KOPT-K1 (cell line): ENCODE results near the gene FAF1.
"Not testable (repeated sequence)": the region's sequence is repeated elsewhere in the genome, so short reads cannot be mapped to it uniquely, and the experiment has no call there.

Experiments used
- H3K27ac ChIP-seq: fragments of 200-600 bp; sonication (generic); 2 replicates; pipeline ENCODE4 v1.5.1; 2016; ENCODE audit warnings: antibody characterized with exemption, mild to moderate bottlenecking, low read depth, low read length; ENCODE audit not compliant: poor library complexity, severe bottlenecking
- H3K36me3 ChIP-seq: fragments of 200-600 bp; sonication (generic); 2 replicates; pipeline ENCODE4 v1.5.1; 2017; ENCODE audit warnings: antibody characterized with exemption, mild to moderate bottlenecking, low read length, moderate library complexity; ENCODE audit not compliant: insufficient read depth
- H3K9me3 ChIP-seq: fragments of 200-600 bp; sonication (generic); 2 replicates; pipeline ENCODE4 v1.5.1; 2017; ENCODE audit warnings: antibody characterized with exemption, low read length, mild to moderate bottlenecking; ENCODE audit not compliant: insufficient read depth, poor library complexity, severe bottlenecking

Gene FAF1

DNA sequence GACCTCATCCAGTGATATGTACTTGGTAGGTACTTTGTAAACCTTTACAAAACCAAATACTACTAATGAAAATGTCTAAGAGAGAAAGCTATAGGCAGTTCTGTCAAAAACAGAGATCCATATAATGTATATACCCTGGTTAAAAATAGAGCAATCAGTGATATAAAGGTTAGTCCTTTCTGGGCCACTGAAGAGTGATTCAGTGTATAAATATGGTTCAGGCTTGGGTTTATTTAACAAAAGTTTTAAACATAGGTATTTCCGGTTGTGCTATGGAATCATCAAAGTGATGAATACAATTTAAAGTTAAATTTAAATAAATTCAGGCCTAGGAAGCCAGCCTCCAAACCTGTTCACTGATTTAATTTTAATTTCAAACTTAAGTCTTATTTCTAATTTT is 428.5 kb downstream of the FAF1 start:
- Histone ChIP-seq H3K9me3 (no peaks in the 10 kb centered on the region), H3K36me3 (peaks cover 47% of the 10 kb centered on the region), H3K27ac (no peak overlapping the region)

DNA sequence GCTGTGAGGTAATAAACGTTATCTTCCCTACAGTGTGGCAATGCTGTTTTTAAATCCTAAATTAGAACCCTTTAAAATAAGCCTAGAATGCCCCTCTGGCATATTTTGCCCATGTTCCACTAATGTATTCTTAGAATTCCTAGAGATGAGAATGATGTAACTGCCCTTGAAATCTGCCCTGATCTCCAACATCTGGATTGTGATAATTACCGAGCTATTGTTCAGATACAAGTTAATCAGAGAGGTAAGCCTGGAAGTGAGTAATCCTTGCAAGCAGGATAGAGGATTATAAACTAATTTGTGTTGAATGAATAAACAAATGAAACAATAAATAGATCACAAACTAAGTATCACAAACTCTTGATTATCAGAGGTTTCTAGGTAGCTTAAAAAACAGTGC is 429.0 kb downstream of the FAF1 start:
- no peak overlapping the region for H3K27ac ChIP-seq
- H3K36me3 ChIP-seq = peaks cover 50% of the 10 kb centered on the region
- no peaks in the 10 kb centered on the region for H3K9me3 ChIP-seq

DNA sequence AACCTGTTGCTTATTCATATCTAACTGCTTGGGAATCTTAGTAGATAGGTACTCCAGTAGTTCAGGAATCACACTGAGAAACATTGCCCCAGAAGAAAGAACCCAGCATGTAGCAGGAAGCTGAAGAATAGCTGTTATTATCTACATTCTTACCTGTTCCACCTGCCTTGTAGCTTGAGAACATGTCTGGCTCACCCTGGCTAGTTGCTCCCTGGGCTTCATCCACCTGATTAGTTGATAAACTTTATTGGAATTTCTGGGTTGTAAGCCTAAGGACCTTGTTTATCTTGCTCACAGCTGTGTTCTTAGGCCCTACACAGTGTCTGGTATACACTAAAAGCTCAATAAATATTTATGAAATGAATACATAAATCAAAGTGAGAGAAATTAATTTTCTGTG is 430.6 kb downstream of the FAF1 start:
- peaks cover 52% of the 10 kb centered on the region for H3K36me3 ChIP-seq
- H3K27ac ChIP-seq = no peak overlapping the region
- H3K9me3 ChIP-seq = no peaks in the 10 kb centered on the region

DNA sequence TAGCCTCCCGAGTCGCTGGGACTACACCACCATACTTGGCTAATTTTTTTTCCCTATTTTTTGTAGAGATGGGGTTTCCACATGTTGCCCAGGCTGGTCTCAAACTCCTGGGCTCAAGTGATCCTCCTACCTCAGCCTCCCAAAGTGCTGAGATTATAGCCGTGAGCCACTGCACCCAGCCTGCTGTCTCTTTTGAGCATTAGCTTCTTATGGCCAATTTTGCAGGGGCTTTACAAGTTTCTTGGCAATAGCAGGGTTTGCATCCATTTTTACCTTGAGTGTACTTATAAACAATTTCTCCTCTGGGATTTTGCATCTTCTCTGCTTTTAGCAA is 432.1 kb downstream of the FAF1 start:
- H3K36me3 ChIP-seq = peaks cover 46% of the 10 kb centered on the region
- H3K27ac ChIP-seq, H3K9me3 ChIP-seq: not testable (repeated sequence)

DNA sequence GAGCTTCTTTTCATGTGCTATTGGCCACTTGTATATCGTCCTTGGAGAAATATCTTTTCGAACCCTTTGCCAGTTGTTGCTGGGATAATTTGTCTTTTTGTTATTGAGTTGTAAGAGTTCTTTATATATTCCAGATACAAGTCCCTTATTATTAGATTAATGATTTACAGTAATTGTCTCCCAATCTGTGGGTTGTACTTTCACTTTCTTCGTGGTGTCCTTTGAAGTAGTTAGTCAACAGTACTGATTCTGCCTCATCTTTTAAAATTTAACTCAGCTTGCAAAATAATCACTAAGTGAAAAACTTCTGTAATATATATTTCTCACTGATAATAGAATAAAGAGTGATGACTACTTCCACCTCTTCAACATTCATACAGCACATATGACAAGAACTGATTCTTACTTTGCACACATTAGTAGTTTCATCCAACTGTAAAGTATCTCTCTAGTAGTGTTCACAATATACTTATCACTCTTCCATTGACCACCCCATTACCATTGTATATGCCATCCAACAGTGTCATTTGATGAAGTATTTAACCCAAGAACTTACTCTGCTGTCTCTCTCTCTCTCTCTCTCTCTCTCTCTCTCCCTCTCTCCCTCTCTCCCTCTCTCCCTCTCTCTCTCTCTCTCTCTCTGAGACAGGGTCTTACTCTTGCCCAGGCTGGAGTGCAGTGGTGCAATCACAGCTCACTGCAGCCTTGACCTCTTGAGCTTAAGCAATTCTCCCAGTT is 432.6 kb downstream of the FAF1 start:
- peaks cover 6% of the 10 kb centered on the region for H3K9me3 ChIP-seq
- peaks cover 41% of the 10 kb centered on the region for H3K36me3 ChIP-seq
- H3K27ac ChIP-seq = no peak overlapping the region

DNA sequence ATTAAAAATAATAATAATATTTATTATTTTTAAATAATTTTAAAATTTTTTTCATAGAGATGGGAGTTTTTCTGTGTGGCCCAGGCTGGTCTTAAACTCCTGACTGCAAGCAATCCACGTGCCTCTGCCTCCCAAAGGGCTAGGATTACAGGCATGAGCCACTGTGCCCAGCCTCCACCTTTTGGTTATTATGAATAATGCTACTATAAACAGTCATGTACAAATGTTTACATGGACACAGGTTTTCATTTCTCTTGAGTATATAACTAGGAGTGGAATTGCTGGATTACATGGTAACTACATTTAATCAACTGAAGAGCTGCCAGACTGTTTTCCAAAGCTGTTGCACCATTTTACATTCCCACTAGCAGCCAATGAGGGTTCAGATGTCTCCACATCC is 433.6 kb downstream of the FAF1 start:
- Histone ChIP-seq H3K36me3 (peaks cover 41% of the 10 kb centered on the region), H3K9me3 (peaks cover 6% of the 10 kb centered on the region), H3K27ac (no peak overlapping the region)

DNA sequence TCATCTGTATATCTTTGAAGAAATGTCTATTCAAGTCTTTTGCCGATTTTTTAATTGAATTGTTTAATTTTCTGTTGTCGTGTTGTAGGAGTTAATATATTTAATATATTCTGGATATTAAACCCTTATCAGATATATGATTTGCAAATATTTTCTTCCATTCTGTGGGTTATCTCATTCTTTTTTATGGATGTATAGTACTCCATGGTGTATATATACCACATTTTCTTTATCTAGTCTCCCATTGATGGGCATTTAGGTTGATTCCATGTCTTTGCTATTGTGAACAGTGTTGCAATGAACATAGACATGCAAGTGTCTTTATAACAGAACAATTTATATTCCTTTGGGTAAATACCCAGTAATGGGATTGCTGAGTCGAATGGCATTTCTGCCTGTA is 436.5 kb downstream of the FAF1 start:
- Histone ChIP-seq H3K27ac (no peak overlapping the region), H3K9me3 (peaks cover 6% of the 10 kb centered on the region), H3K36me3 (peaks cover 35% of the 10 kb centered on the region)

DNA sequence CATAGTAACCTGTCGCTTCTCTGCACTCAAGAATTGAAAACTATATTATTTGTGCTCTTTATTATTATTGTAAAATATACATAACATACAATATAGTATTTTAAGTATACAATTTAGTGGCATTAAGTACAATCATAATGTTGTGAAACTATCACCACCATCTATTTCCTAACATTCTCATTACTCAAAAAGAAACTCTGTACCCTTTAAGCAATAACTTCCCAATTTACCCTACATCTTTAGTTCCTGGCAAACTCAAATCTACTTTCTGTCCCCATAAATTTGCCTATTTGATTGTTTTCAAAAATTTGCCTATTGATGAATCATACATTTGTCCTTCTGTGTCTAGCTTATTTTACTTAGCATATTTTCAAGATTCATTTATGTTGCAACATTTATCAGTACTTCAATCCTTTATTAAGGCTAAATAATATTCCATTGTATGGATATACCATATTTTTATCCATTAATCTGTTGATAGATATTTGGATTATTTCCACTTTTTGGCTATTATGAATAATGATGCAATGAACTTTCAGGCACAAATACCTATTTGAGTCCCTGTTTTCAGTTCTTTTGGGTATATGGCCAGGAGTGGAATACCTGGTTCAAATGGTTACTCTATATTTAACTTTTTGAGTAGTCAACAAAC is 437.2 kb downstream of the FAF1 start:
- H3K36me3 ChIP-seq = peaks cover 35% of the 10 kb centered on the region
- no peak overlapping the region for H3K27ac ChIP-seq
- peaks cover 6% of the 10 kb centered on the region for H3K9me3 ChIP-seq

DNA sequence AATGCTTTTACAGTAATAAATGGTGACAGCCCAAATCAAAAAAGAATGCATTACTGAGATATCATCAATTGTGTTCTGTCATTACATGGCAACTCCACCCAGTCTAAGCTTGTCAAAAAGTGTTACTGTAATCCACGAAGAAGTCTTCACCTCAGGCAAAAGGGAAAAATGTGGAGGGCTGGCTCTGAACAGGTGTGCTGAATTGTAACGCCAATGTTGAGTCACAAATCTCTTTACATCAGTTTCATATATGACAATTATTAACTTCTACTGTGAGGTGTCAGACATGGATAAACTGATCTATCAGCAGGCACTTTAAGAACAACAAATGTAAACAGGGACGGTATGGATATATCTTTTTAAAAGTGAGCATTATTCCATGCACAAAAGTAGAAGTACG is 438.4 kb downstream of the FAF1 start:
- Histone ChIP-seq H3K36me3 (peaks cover 29% of the 10 kb centered on the region), H3K27ac (no peak overlapping the region), H3K9me3 (peaks cover 6% of the 10 kb centered on the region)

DNA sequence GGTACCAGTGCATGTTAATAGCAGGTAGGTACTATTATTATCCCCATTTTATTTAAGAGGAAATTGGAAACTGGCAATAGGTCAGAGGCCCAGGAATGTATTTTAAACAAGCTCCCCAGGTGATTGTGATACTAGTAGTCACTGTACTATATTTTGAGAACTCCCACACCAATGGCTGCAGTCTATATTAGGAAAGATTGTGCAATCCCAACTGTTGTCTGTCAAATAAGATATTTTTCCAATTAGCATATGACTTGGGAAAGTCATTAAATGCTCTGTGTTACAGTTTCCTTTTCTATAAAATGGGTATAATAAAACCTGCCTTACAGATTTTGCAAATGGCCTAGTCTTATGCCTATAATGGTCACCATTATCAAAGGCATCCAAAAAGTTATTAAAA is 442.6 kb downstream of the FAF1 start:
- Histone ChIP-seq H3K9me3 (no peaks in the 10 kb centered on the region), H3K36me3 (peaks cover 12% of the 10 kb centered on the region), H3K27ac (no peak overlapping the region)

DNA sequence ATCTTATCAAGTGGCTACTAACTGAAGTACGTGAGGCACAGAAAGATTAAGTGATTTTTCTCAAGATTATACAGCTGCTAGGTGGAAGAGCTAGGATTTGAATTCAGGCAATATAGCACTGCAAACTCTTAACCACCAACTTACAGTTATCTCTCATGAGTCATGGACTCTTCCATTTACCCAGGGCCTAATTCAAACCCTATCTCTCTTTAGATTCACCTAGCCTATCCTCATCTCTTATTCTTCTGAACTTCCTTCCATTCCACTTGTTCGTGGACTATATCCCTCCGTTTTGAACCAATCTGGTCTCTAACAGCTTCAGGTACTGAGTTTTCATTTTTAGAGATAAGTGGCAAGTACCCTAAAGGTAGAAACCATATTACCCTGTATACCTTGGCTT is 444.0 kb downstream of the FAF1 start:
- Histone ChIP-seq H3K36me3 (peaks cover 14% of the 10 kb centered on the region), H3K9me3 (no peaks in the 10 kb centered on the region), H3K27ac (no peak overlapping the region)

DNA sequence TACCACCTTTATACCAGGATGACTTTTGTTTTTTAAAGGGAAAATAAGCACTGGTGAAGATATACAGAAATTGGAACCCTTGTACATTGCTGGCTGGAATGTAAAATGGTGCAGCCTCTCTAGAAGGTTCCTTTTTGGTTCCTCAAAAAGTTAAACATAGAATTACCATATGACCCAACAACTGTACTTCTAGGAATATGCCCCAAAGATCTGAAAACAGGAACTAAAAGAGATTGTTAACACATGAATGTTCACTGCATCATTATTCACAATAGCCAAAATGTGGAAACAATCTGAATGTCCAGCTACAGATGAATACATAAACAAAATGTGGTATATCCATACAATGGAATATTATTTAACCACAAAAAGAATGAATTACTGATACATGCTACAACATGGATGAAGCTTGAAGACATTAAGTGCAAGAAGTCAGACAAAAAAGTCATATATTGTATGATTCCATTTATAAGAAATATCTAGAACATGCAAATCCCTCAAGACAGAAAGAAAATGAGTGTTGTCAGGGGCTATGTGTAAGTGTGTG is 452.0 kb downstream of the FAF1 start:
- no peak overlapping the region for H3K27ac ChIP-seq
- H3K36me3 ChIP-seq = peaks cover 25% of the 10 kb centered on the region; the same call in 1 of the 2 replicates

DNA sequence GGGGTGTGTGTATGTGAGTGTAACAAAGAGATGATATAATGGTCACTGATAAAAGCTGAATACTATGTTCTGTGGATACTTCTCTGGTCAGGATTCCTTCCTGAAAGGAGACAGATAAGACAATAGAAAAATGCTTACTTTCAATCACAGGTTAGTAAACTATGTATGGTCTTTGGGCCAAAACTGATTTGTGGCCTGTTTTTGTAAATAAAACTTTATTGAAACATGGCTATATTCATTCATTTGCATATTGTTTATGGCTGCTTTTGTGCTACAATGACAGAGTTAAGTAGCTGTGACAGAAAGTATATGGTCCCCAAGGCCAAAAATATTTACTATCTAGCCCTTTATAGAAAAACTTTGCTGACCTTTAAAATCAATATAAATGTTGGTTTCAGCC is 454.6 kb downstream of the FAF1 start:
- H3K27ac ChIP-seq = no peak overlapping the region
- H3K36me3 ChIP-seq = 0 out of 2 replicates have a peak, but pooled peaks cover 25% of the 10 kb centered on the region
- peaks cover 18% of the 10 kb centered on the region for H3K9me3 ChIP-seq

More for the DNA sequence above, 452.0 kb downstream of the FAF1 start:
- peaks cover 17% of the 10 kb centered on the region for H3K9me3 ChIP-seq

DNA sequence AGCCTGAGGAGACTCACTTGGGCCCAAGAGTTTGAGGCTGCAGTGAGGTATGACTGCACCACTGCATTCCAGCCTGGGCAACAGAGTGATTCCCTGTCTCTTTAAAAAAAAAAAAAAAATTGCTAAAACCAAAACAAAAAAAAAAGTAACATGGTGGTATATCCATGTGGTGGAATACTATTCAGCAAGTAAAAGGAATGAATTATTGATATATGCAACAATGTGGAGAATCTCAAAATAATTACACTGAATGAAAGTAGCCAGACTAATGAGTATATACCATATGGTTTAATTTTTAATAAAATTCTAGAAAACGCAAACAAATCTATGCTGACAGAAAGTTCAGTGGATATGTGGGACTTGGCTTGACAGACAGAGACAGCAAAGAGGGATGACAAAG is 456.6 kb downstream of the FAF1 start:
- peaks cover 28% of the 10 kb centered on the region; the same call in 1 of the 2 replicates for H3K36me3 ChIP-seq
- H3K27ac ChIP-seq = no peak overlapping the region
- peaks cover 20% of the 10 kb centered on the region for H3K9me3 ChIP-seq

DNA sequence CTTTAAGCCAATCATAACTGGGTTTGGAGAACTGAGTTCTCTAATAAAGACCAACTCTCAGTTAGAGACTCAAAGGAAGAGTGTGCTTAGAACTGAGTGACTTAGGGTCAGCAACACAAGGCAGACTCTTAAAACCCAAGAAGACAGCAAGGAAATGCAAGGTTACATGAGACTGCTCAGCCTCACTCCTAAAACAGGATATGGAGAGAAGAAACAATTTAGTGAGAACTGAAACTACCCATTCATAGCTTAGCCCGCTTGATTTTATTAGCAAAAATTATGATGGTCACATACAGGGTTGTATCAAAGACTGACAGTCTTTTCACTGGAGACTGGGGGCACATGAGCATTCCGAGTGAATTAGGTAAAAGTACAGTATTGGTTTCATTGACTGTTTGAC is 457.9 kb downstream of the FAF1 start:
- Histone ChIP-seq H3K9me3 (peaks cover 34% of the 10 kb centered on the region), H3K36me3 (peaks cover 38% of the 10 kb centered on the region; the same call in 1 of the 2 replicates), H3K27ac (no peak overlapping the region)

DNA sequence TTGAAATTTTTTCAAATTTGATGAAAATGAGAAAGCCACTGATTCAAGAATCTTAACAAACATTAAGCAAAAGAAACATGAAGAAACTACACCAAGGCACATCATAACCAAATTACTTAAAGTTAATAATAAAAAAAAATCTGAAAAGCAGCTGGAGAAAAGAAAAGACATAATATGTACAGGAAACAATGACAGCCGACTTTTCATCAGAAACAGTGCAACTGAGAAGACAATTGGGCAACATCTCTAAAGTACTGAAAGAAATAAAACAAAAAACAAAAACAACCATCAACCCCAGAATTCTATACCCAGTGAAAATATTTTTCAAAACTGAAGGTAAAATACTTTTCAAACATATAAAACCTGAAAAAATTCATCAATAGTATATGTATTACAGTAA is 463.1 kb downstream of the FAF1 start:
- H3K36me3 ChIP-seq = peaks cover 34% of the 10 kb centered on the region
- H3K9me3 ChIP-seq = peaks cover 24% of the 10 kb centered on the region
- H3K27ac ChIP-seq = no peak overlapping the region
